Loucy (cell line): ENCODE results near the gene HOXC4.

Experiments used
- H2AFZ ChIP-seq: fragments of 200-600 bp; sonication (generic); 2 replicates; pipeline ENCODE4 v1.6.0; 2016; ENCODE audit warnings: antibody characterized with exemption, mild to moderate bottlenecking, low read length, moderate library complexity
- H3F3A ChIP-seq: fragments of 200-600 bp; 2 replicates; pipeline ENCODE4 v1.6.0; 2016; ENCODE audit warnings: antibody characterized with exemption, low read depth, mild to moderate bottlenecking
- H3K27me3 ChIP-seq: fragments of 200-600 bp; sonication (generic); 2 replicates; pipeline ENCODE4 v1.6.1; 2014; ENCODE audit warnings: low read length, mild to moderate bottlenecking; ENCODE audit not compliant: insufficient read depth, poor library complexity, severe bottlenecking
- H3K36me3 ChIP-seq: fragments of 200-600 bp; sonication (generic); 2 replicates; pipeline ENCODE4 v1.6.1; 2016; ENCODE audit warnings: low read length; ENCODE audit not compliant: insufficient read depth
- H3K4me1 ChIP-seq: fragments of 200-600 bp; sonication (generic); 2 replicates; pipeline ENCODE4 v1.5.1; 2014; ENCODE audit warnings: low read length, mild to moderate bottlenecking; ENCODE audit not compliant: insufficient read depth, poor library complexity, severe bottlenecking
- H3K4me2 ChIP-seq: fragments of 200-600 bp; sonication (generic); 2 replicates; pipeline ENCODE4 v1.6.0; 2014; ENCODE audit warnings: antibody characterized with exemption, low read length, low read depth, mild to moderate bottlenecking; ENCODE audit not compliant: poor library complexity, severe bottlenecking
- H3K4me3 ChIP-seq: fragments of 200-600 bp; sonication (generic); 2 replicates; pipeline ENCODE4 v1.5.1; 2014; ENCODE audit warnings: low read length, mild to moderate bottlenecking, mixed read lengths; ENCODE audit not compliant: poor library complexity, severe bottlenecking
- H3K79me2 ChIP-seq: fragments of 200-600 bp; sonication (generic); 2 replicates; pipeline ENCODE4 v1.6.1; 2014; ENCODE audit warnings: low read length; ENCODE audit not compliant: insufficient read depth
- H3K9ac ChIP-seq: fragments of 200-600 bp; sonication (generic); 2 replicates; pipeline ENCODE4 v1.6.0; 2014; ENCODE audit warnings: mild to moderate bottlenecking, low read depth, low read length, moderate library complexity; ENCODE audit not compliant: poor library complexity, severe bottlenecking
- H3K9me2 ChIP-seq: fragments of 200-600 bp; sonication (generic); replicated peaks from 2 replicates; pipeline ENCODE4 v1.6.1; 2016; ENCODE audit warnings: low read depth, low read length, mixed read lengths
- H3K9me3 ChIP-seq: fragments of 200-600 bp; sonication (generic); 2 replicates; pipeline ENCODE4 v1.6.1; 2014; ENCODE audit warnings: mild to moderate bottlenecking, antibody characterized with exemption, low read length, low read depth; ENCODE audit not compliant: insufficient read depth
- H4K20me1 ChIP-seq: fragments of 200-600 bp; sonication (generic); 2 replicates; pipeline ENCODE4 v1.6.0; 2014; ENCODE audit warnings: antibody characterized with exemption, low read length, mild to moderate bottlenecking; ENCODE audit not compliant: insufficient read depth, poor library complexity, severe bottlenecking
- EZH2phosphoT487 ChIP-seq: fragments of 200-600 bp; IDR thresholded peaks from 2 replicates; pipeline ENCODE4 v1.6.1; 2018; ENCODE audit warnings: antibody characterized with exemption, mild to moderate bottlenecking, moderate library complexity, borderline replicate concordance
- TF ChIP-seq, protein P1 (sequence below): fragments of 200-600 bp; sonication (generic); conservative IDR thresholded peaks from 2 replicates; pipeline ENCODE4 v1.5.1; 2014; ENCODE audit warnings: mild to moderate bottlenecking, antibody characterized with exemption, low read length

Gene HOXC4

DNA sequence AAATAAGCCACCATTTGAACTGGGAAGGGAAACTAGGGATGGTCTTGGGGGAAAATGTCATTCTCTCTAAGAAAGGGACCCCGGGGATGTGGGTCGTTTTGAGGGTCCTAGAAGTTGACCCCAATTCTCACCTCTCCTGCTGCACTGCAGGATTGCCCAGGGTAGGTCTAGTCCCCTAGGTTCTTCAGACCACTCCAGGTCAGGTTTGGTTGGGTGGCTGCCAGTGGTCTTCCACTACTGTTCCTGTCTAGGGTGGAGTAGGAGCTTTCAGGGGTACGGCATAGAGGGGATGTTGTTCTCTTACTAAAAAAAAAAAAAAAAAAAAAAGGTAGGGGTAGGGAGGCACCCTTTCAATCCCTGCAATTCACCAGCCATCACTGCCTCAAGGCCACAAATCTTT is 37.6 kb upstream of the HOXC4 start:
- peaks cover 38% of the 10 kb centered on the region for H3K79me2 ChIP-seq
- no peak for TF ChIP-seq EZH2phosphoT487
- TF ChIP-seq, protein P1, sequence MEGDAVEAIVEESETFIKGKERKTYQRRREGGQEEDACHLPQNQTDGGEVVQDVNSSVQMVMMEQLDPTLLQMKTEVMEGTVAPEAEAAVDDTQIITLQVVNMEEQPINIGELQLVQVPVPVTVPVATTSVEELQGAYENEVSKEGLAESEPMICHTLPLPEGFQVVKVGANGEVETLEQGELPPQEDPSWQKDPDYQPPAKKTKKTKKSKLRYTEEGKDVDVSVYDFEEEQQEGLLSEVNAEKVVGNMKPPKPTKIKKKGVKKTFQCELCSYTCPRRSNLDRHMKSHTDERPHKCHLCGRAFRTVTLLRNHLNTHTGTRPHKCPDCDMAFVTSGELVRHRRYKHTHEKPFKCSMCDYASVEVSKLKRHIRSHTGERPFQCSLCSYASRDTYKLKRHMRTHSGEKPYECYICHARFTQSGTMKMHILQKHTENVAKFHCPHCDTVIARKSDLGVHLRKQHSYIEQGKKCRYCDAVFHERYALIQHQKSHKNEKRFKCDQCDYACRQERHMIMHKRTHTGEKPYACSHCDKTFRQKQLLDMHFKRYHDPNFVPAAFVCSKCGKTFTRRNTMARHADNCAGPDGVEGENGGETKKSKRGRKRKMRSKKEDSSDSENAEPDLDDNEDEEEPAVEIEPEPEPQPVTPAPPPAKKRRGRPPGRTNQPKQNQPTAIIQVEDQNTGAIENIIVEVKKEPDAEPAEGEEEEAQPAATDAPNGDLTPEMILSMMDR = no peak
- H2AFZ ChIP-seq = 0 out of 2 replicates have a peak overlapping the region, but pooled peaks have one; percentile 27
- peaks cover 18% of the 10 kb centered on the region for H4K20me1 ChIP-seq
- no peaks in the 10 kb centered on the region for H3K9me3 ChIP-seq
- H3K9ac ChIP-seq = peak overlapping the region; percentile 99
- peaks cover 10% of the 10 kb centered on the region for H3F3A ChIP-seq
- no peaks in the 10 kb centered on the region for H3K9me2 ChIP-seq
- peaks cover 64% of the 10 kb centered on the region for H3K4me1 ChIP-seq
- peak overlapping the region; percentile 95 for H3K4me3 ChIP-seq
- peak overlapping the region; percentile 68 for H3K4me2 ChIP-seq
- no peaks in the 10 kb centered on the region for H3K27me3 ChIP-seq
- H3K36me3 ChIP-seq = no peaks in the 10 kb centered on the region

DNA sequence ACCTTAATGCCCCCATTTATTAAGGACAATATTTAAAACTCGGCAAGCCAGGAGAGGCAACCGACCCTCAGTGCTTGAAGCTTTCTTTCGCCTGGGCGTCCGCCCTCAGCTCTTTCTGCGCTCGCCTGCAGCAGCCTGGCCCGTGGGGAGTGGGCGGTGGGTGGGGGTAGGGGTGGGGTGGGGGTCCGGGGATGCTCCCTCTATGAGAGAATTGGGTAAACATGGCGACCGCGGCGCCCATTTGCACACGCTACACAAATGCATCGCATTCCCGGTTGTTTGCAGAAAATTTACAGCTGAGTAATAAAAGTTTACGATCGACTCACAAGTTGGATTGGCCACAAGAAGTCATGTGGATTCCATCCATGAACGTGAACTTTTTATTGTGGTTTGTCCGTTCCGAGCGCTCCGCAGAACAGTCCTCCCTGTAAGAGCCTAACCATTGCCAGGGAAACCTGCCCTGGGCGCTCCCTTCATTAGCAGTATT is 37.1 kb upstream of the HOXC4 start:
- peak overlapping the region; percentile 68 for H3K4me2 ChIP-seq
- peak overlapping the region; percentile 95 for H3K4me3 ChIP-seq
- H4K20me1 ChIP-seq = peaks cover 22% of the 10 kb centered on the region
- no peaks in the 10 kb centered on the region for H3K27me3 ChIP-seq
- no peaks in the 10 kb centered on the region for H3K9me2 ChIP-seq
- TF ChIP-seq, protein P1 = no peak
- no peak for TF ChIP-seq EZH2phosphoT487
- H3K4me1 ChIP-seq = peaks cover 64% of the 10 kb centered on the region
- H3K9ac ChIP-seq = peak overlapping the region; percentile 99
- H3K9me3 ChIP-seq = no peaks in the 10 kb centered on the region
- H2AFZ ChIP-seq = 0 out of 2 replicates have a peak overlapping the region, but pooled peaks have one; percentile 27
- H3K36me3 ChIP-seq = no peaks in the 10 kb centered on the region
- H3K79me2 ChIP-seq = peaks cover 42% of the 10 kb centered on the region
- H3F3A ChIP-seq = peaks cover 10% of the 10 kb centered on the region

DNA sequence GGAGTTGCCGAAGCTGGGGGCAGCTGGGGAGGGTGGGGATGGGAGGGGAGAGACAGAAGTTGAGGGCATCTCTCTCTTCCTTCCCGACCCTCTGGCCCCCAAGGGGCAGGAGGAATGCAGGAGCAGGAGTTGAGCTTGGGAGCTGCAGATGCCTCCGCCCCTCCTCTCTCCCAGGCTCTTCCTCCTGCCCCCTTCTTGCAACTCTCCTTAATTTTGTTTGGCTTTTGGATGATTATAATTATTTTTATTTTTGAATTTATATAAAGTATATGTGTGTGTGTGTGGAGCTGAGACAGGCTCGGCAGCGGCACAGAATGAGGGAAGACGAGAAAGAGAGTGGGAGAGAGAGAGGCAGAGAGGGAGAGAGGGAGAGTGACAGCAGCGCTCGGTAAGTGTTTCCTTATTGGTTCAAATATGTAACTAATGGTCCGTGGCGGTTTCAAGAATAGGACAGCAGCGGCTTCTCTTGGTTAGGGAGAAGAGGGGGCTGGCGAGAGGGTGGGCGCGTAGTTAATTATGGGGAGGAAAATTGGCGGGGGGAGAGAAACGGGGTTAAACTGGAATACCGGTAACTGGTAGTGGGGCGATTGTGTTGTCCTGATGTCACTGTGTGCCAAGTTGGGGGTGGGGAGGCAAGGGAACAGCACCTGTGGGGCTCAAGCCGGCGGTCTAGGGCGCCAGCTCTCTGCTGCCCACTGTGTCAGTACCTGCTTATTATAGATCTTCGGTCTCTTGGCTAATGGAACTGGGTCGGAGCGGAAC is 36.4 kb upstream of the HOXC4 start:
- H4K20me1 ChIP-seq = peaks cover 29% of the 10 kb centered on the region
- peak overlapping the region; percentile 99 for H3K9ac ChIP-seq
- H2AFZ ChIP-seq = peak overlapping the region; percentile 20; the same call in 1 of the 2 replicates
- peaks cover 10% of the 10 kb centered on the region for H3F3A ChIP-seq
- H3K4me2 ChIP-seq = peak overlapping the region; percentile 68
- no peaks in the 10 kb centered on the region for H3K27me3 ChIP-seq
- no peaks in the 10 kb centered on the region for H3K36me3 ChIP-seq
- peak overlapping the region; percentile 95 for H3K4me3 ChIP-seq
- H3K4me1 ChIP-seq = peaks cover 63% of the 10 kb centered on the region
- TF ChIP-seq EZH2phosphoT487 = no peak
- TF ChIP-seq, protein P1 = peak; percentile 34; the same call in 1 of the 2 replicates
- peaks cover 49% of the 10 kb centered on the region for H3K79me2 ChIP-seq
- H3K9me2 ChIP-seq = no peaks in the 10 kb centered on the region
- no peaks in the 10 kb centered on the region for H3K9me3 ChIP-seq
